GDM1 (cell line): ENCODE data around the gene ZNF385A.
"Not testable (repeated sequence)": the region's sequence is repeated elsewhere in the genome, so short reads cannot be mapped to it uniquely, and the experiment has no call there.

Experiments
- DNase-seq: peaks from one replicate; lab custom pipeline; 2025; lab: John Stamatoyannopoulos, UW

Gene ZNF385A

DNA sequence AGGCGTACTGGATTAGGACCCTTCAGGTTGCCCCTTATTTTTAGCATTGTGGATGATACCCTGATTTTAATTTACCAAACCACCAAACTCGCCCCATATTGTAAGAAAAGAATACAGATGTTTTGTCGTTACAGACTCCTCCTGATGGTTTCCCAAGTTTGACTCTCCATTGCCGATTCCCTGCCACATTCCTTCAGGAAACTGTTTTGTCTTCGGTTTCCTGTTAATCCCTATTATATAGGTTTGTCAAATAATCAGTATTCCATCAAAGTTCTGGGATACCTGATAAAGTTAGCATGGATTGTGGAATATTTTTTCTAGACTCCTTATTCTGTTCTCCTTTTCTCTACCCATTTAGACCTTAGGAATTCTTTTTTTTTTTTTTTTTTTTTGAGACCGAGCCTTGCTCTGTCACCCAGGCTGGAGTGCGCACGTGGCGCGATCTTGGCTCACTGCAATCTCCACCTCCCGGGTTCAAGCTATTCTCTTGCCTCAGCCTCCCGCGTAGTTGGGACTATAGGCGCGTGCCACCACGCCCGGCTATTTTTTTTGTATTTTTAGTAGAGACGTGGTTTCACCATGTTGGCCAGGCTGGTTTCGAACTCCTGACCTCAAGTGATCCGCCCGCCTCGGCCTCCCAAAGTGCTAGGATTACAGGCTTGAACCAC is 59.0 kb downstream of the ZNF385A start:
- not testable (repeated sequence) for DNase-seq

DNA sequence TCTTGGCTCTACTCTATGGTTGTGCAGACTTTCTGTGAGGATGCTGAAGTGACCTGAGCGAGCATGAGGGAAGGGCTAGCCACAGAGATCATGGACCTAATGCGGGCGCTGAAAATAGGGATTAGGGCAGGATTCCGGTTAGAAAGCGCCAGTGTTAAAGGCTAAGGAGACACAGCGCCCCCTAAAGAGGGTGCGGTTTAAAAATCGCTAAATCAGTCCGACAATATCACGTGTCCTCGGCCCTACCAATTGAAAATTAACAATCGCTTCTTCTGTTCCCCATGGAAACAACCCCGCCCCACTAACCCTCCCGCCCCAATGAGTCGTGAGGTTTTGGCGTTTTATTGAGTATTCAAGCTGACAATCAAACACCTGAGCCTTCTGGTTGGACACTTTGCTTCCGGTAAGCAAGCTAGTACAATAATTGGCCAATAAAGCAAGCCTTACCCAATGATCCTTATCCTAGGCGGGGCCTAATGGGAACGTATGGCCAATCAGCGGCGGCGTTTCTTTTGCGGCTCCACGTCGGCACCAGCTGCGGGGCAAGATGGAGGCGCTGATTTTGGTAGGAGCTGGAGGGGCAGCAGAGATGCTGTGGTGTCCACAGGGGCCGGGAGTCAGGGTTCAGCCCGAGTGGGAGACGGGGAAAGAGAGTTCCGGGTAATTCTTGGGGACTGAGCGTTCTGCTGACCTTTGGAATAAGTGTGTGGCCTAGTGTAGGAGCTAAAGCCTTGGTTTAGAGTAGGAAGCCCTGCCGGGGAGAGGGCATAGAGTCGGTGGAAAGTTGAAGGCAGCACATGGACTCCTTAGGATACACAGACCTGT is 59.7 kb downstream of the ZNF385A start, which contains the start of gene COPZ1:
TSS of gene COPZ1 (plus strand) at position 515 of the 825 bp plus-strand sequence. CDS start at position 548, 33 bp downstream.
- peak; percentile 96 for DNase-seq

DNA sequence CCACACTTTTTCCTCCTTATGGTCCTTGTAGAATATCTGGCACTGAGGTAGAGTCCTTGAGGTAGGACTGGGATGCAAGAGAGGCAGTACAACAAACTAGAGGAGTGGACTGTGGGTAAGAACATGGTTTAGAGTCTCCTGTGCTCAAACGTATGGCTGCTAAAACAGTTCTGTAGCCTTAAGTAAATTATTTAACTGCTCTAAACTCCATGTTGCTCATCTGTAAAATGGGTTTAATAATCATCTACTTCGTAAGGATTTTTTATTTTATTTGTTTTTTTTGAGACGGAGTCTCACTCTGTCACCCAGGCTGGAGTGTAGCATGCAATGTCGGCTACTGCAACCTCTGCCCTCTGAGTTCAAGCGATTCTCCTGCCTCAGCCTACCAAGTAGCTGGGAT is 63.2 kb downstream of the ZNF385A start:
- DNase-seq = no peak
